ENCODE data around the gene KIRREL3. TPM values are rescaled to one million over a fixed set of nuclear protein-coding genes. Genes with fewer than 3 reads are reported as not detected.
"Not testable (repeated sequence)": the region's sequence is repeated elsewhere in the genome, so short reads cannot be mapped to it uniquely, and the experiment has no call there.

Gene KIRREL3
- polyA plus RNA-seq, 1 donor (not counting 4 experiments of a cell fraction or from before 2014, with no cell fraction given): 0.04 TPM

- TF ChIP-seq EZH2 (IDR thresholded peaks at IDR 0.05; ENCODE audit: low read length): no peak
- no peak for TF ChIP-seq CTCF (optimal IDR thresholded peaks at IDR 0.05 in 1 of 3, IDR thresholded peaks at IDR 0.05 in 1 of 3, conservative IDR thresholded peaks at IDR 0.05 in 1 of 3; ENCODE audit: extremely low read depth in 1 of 3, insufficient read depth in 2 of 3, low read length in 3 of 3)
- Histone ChIP-seq H2AFZ (ENCODE audit: control insufficient read depth, low read length) (no peak overlapping the region), H3K36me3 (ENCODE audit: control insufficient read depth in 2 of 2, extremely low read depth in 1 of 2, insufficient read depth in 2 of 2, low read length in 2 of 2) (no peaks in the 10 kb centered on the region), H3K4me2 (ENCODE audit: control insufficient read depth, extremely low read depth, insufficient read depth, low read depth, low read length) (no peak overlapping the region), H3K9me3 (ENCODE audit: control insufficient read depth, low read depth, low read length) (no peaks in the 10 kb centered on the region), H3K79me2 (ENCODE audit: control insufficient read depth, insufficient read depth, low read length) (no peaks in the 10 kb centered on the region), H3K4me3 (ENCODE audit: control insufficient read depth in 2 of 3, extremely low read depth in 1 of 3, insufficient read depth in 2 of 3, low read depth in 1 of 3, low read length in 3 of 3) (no peak overlapping the region), H3K9me1 (ENCODE audit: control insufficient read depth, extremely low read depth, insufficient read depth, low read length) (no peaks in the 10 kb centered on the region), H3K27ac (ENCODE audit: control insufficient read depth, insufficient read depth, low read length) (no peak overlapping the region), H3K4me1 (ENCODE audit: control insufficient read depth, extremely low read depth, insufficient read depth, low read length) (peaks cover 16% of the 10 kb centered on the region), H3K9ac (ENCODE audit: control insufficient read depth, extremely low read depth, insufficient read depth, low read length) (no peak overlapping the region), H3K27me3 (ENCODE audit: control insufficient read depth, extremely low read depth, insufficient read depth, low read length) (no peaks in the 10 kb centered on the region), H4K20me1 (ENCODE audit: control insufficient read depth, extremely low read depth, insufficient read depth, low read length) (no peaks in the 10 kb centered on the region)
- dilution Hi-C loops (cut with MboI; ENCODE audit: extremely low pct_ligation_motif_present, low sequenced_read_pairs): no loop called here
- no peak for FAIRE-seq
- DNase-seq (ENCODE audit: low read depth, low spot score): no peak
Measured at GRCh38 chr11:126959700-126960099, 40.9 kb downstream of the KIRREL3 start.

- H3K9ac ChIP-seq (ENCODE audit: control insufficient read depth, extremely low read depth, insufficient read depth, low read length): no peak overlapping the region
- H4K20me1 ChIP-seq (ENCODE audit: control insufficient read depth, extremely low read depth, insufficient read depth, low read length): no peaks in the 10 kb centered on the region
- no peaks in the 10 kb centered on the region for H3K4me1 ChIP-seq (ENCODE audit: control insufficient read depth, extremely low read depth, insufficient read depth, low read length)
- no peaks in the 10 kb centered on the region for H3K9me3 ChIP-seq (ENCODE audit: control insufficient read depth, low read depth, low read length)
- no peaks in the 10 kb centered on the region for H3K9me1 ChIP-seq (ENCODE audit: control insufficient read depth, extremely low read depth, insufficient read depth, low read length)
- H3K36me3 ChIP-seq (ENCODE audit: control insufficient read depth in 2 of 2, extremely low read depth in 1 of 2, insufficient read depth in 2 of 2, low read length in 2 of 2): no peaks in the 10 kb centered on the region
- DNase-seq (ENCODE audit: low read depth, low spot score) (no peak), FAIRE-seq (no peak)
- TF ChIP-seq EZH2 (IDR thresholded peaks at IDR 0.05; ENCODE audit: low read length) (no peak), CTCF (optimal IDR thresholded peaks at IDR 0.05 in 1 of 3, IDR thresholded peaks at IDR 0.05 in 1 of 3, conservative IDR thresholded peaks at IDR 0.05 in 1 of 3; ENCODE audit: extremely low read depth in 1 of 3, insufficient read depth in 2 of 3, low read length in 3 of 3) (no peak)
- dilution Hi-C loops (cut with MboI; ENCODE audit: extremely low pct_ligation_motif_present, low sequenced_read_pairs): no loop called here
- H3K27me3 ChIP-seq (ENCODE audit: control insufficient read depth, extremely low read depth, insufficient read depth, low read length): no peaks in the 10 kb centered on the region
- H3K4me2 ChIP-seq (ENCODE audit: control insufficient read depth, extremely low read depth, insufficient read depth, low read depth, low read length): no peak overlapping the region
- no peak overlapping the region for H2AFZ ChIP-seq (ENCODE audit: control insufficient read depth, low read length)
- no peaks in the 10 kb centered on the region for H3K79me2 ChIP-seq (ENCODE audit: control insufficient read depth, insufficient read depth, low read length)
- no peak overlapping the region for H3K27ac ChIP-seq (ENCODE audit: control insufficient read depth, insufficient read depth, low read length)
- H3K4me3 ChIP-seq (ENCODE audit: control insufficient read depth in 2 of 3, extremely low read depth in 1 of 3, insufficient read depth in 2 of 3, low read depth in 1 of 3, low read length in 3 of 3): no peak overlapping the region
Measured at GRCh38 chr11:126956635-126957034, 43.9 kb downstream of the KIRREL3 start.

- H2AFZ ChIP-seq (ENCODE audit: control insufficient read depth, low read length); FAIRE-seq; H3K4me1 ChIP-seq (ENCODE audit: control insufficient read depth, extremely low read depth, insufficient read depth, low read length); H3K9ac ChIP-seq (ENCODE audit: control insufficient read depth, extremely low read depth, insufficient read depth, low read length); H4K20me1 ChIP-seq (ENCODE audit: control insufficient read depth, extremely low read depth, insufficient read depth, low read length); H3K9me3 ChIP-seq (ENCODE audit: control insufficient read depth, low read depth, low read length); H3K27ac ChIP-seq (ENCODE audit: control insufficient read depth, insufficient read depth, low read length); H3K79me2 ChIP-seq (ENCODE audit: control insufficient read depth, insufficient read depth, low read length); H3K4me2 ChIP-seq (ENCODE audit: control insufficient read depth, extremely low read depth, insufficient read depth, low read depth, low read length); dilution Hi-C loops (cut with MboI; ENCODE audit: extremely low pct_ligation_motif_present, low sequenced_read_pairs); H3K27me3 ChIP-seq (ENCODE audit: control insufficient read depth, extremely low read depth, insufficient read depth, low read length); H3K9me1 ChIP-seq (ENCODE audit: control insufficient read depth, extremely low read depth, insufficient read depth, low read length); H3K4me3 ChIP-seq (ENCODE audit: control insufficient read depth in 2 of 3, extremely low read depth in 1 of 3, insufficient read depth in 2 of 3, low read depth in 1 of 3, low read length in 3 of 3); DNase-seq (ENCODE audit: low read depth, low spot score); H3K36me3 ChIP-seq (ENCODE audit: control insufficient read depth in 2 of 2, extremely low read depth in 1 of 2, insufficient read depth in 2 of 2, low read length in 2 of 2): not testable (repeated sequence)
Measured at GRCh38 chr11:126952533-126952932, 48.0 kb downstream of the KIRREL3 start.
